HEK293 (cell line): Measurements from ENCODE around the gene IGFLR1.
A peak's percentile ranks its signal among the peaks of the same experiment; 100 is the strongest.

Experiments
- CTCF ChIA-PET: fragments of 350-600 bp; formaldehyde crosslinking; extraction: SDS; loops from one replicate; lab custom pipeline; 2021; ENCODE audit warnings: antibody characterized with exemption; lab: Yijun Ruan, JAX
- POLR2A ChIA-PET: fragments of 300-600 bp; formaldehyde crosslinking; extraction: SDS; loops from one replicate; lab custom pipeline; 2020; ENCODE audit warnings: antibody characterized with exemption, inconsistent platforms; lab: Yijun Ruan, JAX
- H3K27ac ChIP-seq: fragments of 200-500 bp; sonication (Bioruptor generic); 2 replicates; pipeline ENCODE4 v1.5.1; 2014; ENCODE audit warnings: low read depth, low read length, control low read depth, inconsistent platforms; ENCODE audit errors: extremely low read depth
- H3K36me3 ChIP-seq, 2 experiments: fragments of 200-500 bp in 1 of 2; sonication (Bioruptor generic) in 1 of 2; 1 replicate in 1 of 2; 2 replicates in 1 of 2; pipeline ENCODE4 v1.5.1; 2014 to 2017; ENCODE audit warnings: inconsistent platforms in 2 of 2, low read length in 2 of 2; ENCODE audit not compliant: control insufficient read depth in 2 of 2, insufficient read depth in 1 of 2
- H3K4me1 ChIP-seq: fragments of 200-500 bp; sonication (Bioruptor generic); 2 replicates; pipeline ENCODE4 v1.5.1; 2014; ENCODE audit warnings: mild to moderate bottlenecking, low read length, inconsistent platforms; ENCODE audit not compliant: control insufficient read depth, insufficient read depth
- H3K4me3 ChIP-seq: 2 replicates; pipeline ENCODE4 v1.5.1; 2011; ENCODE audit warnings: low read depth, mild to moderate bottlenecking, control low read depth, low read length, moderate library complexity
- H3K9me3 ChIP-seq: fragments of 200-500 bp; sonication (Bioruptor generic); 2 replicates; pipeline ENCODE4 v1.5.1; 2014; ENCODE audit warnings: low read depth, low read length, inconsistent platforms; ENCODE audit not compliant: control insufficient read depth, insufficient read depth
- GLIS2 ChIP-seq: fragments of 450-650 bp; formaldehyde crosslinking; IDR thresholded peaks from 2 replicates; pipeline ENCODE4 v1.5.1; 2016; ENCODE audit warnings: missing biosample characterization, missing genetic modification characterization
- KLF10 ChIP-seq: fragments of 450-650 bp; IDR thresholded peaks from 2 replicates; pipeline ENCODE4 v1.5.1; 2018; ENCODE audit warnings: missing biosample characterization, mild to moderate bottlenecking, missing genetic modification characterization
- KLF7 ChIP-seq: fragments of 450-650 bp; formaldehyde crosslinking; IDR thresholded peaks from 2 replicates; pipeline ENCODE4 v1.5.1; 2016; ENCODE audit warnings: missing biosample characterization, missing genetic modification characterization, borderline replicate concordance
- WT1 ChIP-seq: fragments of 450-650 bp; formaldehyde crosslinking; IDR thresholded peaks from 2 replicates; pipeline ENCODE4 v1.5.1; 2016; ENCODE audit warnings: missing biosample characterization, missing genetic modification characterization
- YY2 ChIP-seq: fragments of 450-650 bp; formaldehyde crosslinking; IDR thresholded peaks from 2 replicates; pipeline ENCODE4 v1.5.1; 2016; ENCODE audit warnings: missing biosample characterization, missing genetic modification characterization
- ZBTB10 ChIP-seq: fragments of 450-650 bp; formaldehyde crosslinking; IDR thresholded peaks from 2 replicates; pipeline ENCODE4 v1.5.1; 2016; ENCODE audit warnings: missing biosample characterization, missing genetic modification characterization
- ZBTB8A ChIP-seq: fragments of 450-650 bp; formaldehyde crosslinking; IDR thresholded peaks from 2 replicates; pipeline ENCODE4 v1.5.1; 2016; ENCODE audit warnings: missing biosample characterization, missing genetic modification characterization
- ZFHX2 ChIP-seq: fragments of 450-650 bp; formaldehyde crosslinking; conservative IDR thresholded peaks from 2 replicates; pipeline ENCODE4 v1.5.1; 2016; ENCODE audit warnings: missing biosample characterization, missing genetic modification characterization
- ZFP3 ChIP-seq: fragments of 450-650 bp; formaldehyde crosslinking; IDR thresholded peaks from 2 replicates; pipeline ENCODE4 v1.5.1; 2016; ENCODE audit warnings: low read depth, missing biosample characterization, missing genetic modification characterization
- ZNF10 ChIP-seq: fragments of 450-650 bp; formaldehyde crosslinking; IDR thresholded peaks from 2 replicates; pipeline ENCODE4 v1.5.1; 2017; ENCODE audit warnings: missing biosample characterization, missing genetic modification characterization
- ZNF148 ChIP-seq: fragments of 450-650 bp; formaldehyde crosslinking; IDR thresholded peaks from 2 replicates; pipeline ENCODE4 v1.5.0; 2017; ENCODE audit warnings: missing biosample characterization, missing genetic modification characterization, borderline replicate concordance
- ZNF157 ChIP-seq: fragments of 450-650 bp; formaldehyde crosslinking; IDR thresholded peaks from 2 replicates; pipeline ENCODE4 v1.5.1; 2016; ENCODE audit warnings: missing biosample characterization, missing genetic modification characterization
- ZNF223 ChIP-seq: fragments of 450-650 bp; formaldehyde crosslinking; IDR thresholded peaks from 2 replicates; pipeline ENCODE4 v1.5.1; 2016; ENCODE audit warnings: missing biosample characterization, missing genetic modification characterization
- ZNF473 ChIP-seq: fragments of 450-650 bp; formaldehyde crosslinking; IDR thresholded peaks from 2 replicates; pipeline ENCODE4 v1.5.1; 2017; ENCODE audit warnings: missing biosample characterization, missing genetic modification characterization
- ZNF514 ChIP-seq: fragments of 450-650 bp; formaldehyde crosslinking; IDR thresholded peaks from 2 replicates; pipeline ENCODE4 v1.5.1; 2016; ENCODE audit warnings: missing biosample characterization, missing genetic modification characterization
- ZNF558 ChIP-seq: fragments of 450-650 bp; formaldehyde crosslinking; IDR thresholded peaks from 2 replicates; pipeline ENCODE4 v1.5.1; 2016; ENCODE audit warnings: missing biosample characterization, missing genetic modification characterization
- ZNF76 ChIP-seq: fragments of 450-650 bp; formaldehyde crosslinking; IDR thresholded peaks from 2 replicates; pipeline ENCODE4; 2016; ENCODE audit warnings: low read depth, missing biosample characterization, missing genetic modification characterization, borderline replicate concordance
- ZSCAN23 ChIP-seq: fragments of 450-650 bp; formaldehyde crosslinking; IDR thresholded peaks from 2 replicates; pipeline ENCODE4 v1.5.1; 2016; ENCODE audit warnings: missing biosample characterization, missing genetic modification characterization
- TF ChIP-seq, protein P1 (sequence below): fragments of 450-650 bp; formaldehyde crosslinking; optimal IDR thresholded peaks from 2 replicates; pipeline ENCODE3; 2016; ENCODE audit warnings: missing biosample characterization, mild to moderate bottlenecking, missing genetic modification characterization
- TF ChIP-seq, protein P2 (sequence below): fragments of 450-650 bp; formaldehyde crosslinking; IDR thresholded peaks from 2 replicates; pipeline ENCODE4; 2016; ENCODE audit warnings: missing biosample characterization, missing genetic modification characterization
- TF ChIP-seq, protein P3 (sequence below): fragments of 450-650 bp; formaldehyde crosslinking; IDR thresholded peaks from 2 replicates; pipeline ENCODE4 v1.5.1; 2016; ENCODE audit warnings: missing biosample characterization, missing genetic modification characterization
- TF ChIP-seq, protein P4 (sequence below): fragments of 450-650 bp; formaldehyde crosslinking; IDR thresholded peaks from 2 replicates; pipeline ENCODE4 v1.5.1; 2016; ENCODE audit warnings: missing biosample characterization, missing genetic modification characterization
- TF ChIP-seq, protein P5 (sequence below): fragments of 450-650 bp; formaldehyde crosslinking; IDR thresholded peaks from 2 replicates; pipeline ENCODE4 v1.5.1; 2017; ENCODE audit warnings: missing biosample characterization, missing genetic modification characterization

IGFLR1 gene

DNA sequence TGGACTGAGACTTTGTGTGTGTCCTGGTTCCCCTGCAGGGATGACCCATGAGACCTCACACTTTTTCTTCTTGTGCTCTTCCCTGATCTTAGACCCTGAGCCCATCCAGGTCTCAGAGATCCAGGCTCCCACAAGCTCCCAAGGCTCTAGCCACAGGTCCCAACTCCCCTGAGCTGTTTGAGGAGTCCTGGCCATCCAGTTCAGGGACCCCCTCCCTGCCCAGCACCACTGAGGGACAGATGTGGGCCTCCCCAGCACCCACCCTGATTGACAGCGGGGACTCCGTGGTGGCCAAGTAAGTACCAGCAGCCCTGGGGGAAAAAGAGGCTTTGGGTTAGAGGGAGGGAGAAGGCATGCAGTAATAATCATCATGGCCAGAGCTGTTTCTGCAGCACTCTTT is 17.4 kb upstream of the IGFLR1 start (continued):
- TF ChIP-seq, protein P1, sequence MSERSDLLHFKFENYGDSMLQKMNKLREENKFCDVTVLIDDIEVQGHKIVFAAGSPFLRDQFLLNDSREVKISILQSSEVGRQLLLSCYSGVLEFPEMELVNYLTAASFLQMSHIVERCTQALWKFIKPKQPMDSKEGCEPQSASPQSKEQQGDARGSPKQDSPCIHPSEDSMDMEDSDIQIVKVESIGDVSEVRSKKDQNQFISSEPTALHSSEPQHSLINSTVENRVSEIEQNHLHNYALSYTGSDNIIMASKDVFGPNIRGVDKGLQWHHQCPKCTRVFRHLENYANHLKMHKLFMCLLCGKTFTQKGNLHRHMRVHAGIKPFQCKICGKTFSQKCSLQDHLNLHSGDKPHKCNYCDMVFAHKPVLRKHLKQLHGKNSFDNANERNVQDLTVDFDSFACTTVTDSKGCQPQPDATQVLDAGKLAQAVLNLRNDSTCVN (tag by site-specific recombination), result no peak

DNA sequence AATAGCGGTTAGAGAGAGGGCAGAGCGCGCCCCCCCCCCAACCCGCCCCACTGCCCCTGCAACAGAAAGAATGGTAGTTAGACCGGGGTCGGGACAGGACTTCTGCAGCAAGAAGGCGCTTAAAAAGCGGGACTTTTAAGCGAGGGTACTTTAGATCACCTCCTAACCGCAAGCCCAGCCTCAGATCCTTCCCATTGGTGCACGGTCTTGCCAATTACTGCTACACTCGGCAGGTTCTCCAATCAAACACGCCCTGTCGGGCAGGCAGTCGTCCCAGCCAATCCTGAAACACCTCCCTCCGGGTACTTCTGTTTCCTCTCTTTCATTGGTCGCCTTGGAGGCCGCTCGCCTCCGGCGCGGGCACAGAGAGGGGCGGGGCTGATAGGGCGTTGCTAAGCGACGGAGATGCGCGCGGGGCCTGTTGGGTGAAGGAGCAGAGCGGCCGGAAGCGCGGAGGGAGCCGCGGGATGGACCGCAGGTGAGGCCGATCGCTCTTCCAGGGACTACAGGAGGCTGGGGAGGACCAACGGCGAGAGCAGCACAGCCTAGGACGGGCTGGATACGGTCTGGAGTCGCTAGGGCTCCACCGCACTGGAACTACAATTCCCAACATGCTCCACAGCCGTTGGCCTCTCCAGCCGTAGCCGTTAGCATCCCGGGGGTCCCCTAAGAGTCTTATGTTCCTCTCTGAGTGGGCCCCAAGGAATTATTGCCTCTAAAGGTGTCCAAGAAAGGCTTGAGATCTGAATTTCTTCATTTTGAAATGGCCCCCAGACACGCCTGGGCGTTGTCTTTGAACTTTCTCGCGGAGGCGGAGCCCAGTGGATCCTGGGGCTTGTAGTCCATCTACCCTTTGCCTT is 15.7 kb upstream of the IGFLR1 start, which contains the start of gene PROSER3:
Gene PROSER3 (plus strand): TSS at position 428 of the 860 bp plus-strand sequence. CDS start 40 bp downstream, at position 468.
- CTCF ChIA-PET, result interaction anchor here (0.7 to 1.4 kb wide), 6 partner anchors 9 to 63 kb away, joined by 3 to 7 read pairs (median 6); partner anchors contain the start of genes LIN37, PSENEN and U2AF1L4
- Histone ChIP-seq H3K36me3 (peaks cover 60 to 63% of the 10 kb centered on the region in 2 experiments), H3K9me3 (no peaks in the 10 kb centered on the region), H3K4me1 (peaks cover 15% of the 10 kb centered on the region), H3K4me3 (peak within 1 kb of the TSS; percentile 71), H3K27ac (peak within 1 kb of the TSS; percentile 97)
- POLR2A ChIA-PET, result interaction anchor here (0.6 to 3.0 kb wide), 21 partner anchors 7 to 256 kb away, joined by 3 to 87 read pairs (median 4); partner anchors contain the start of genes ALKBH6, ARHGAP33, COX6B1 and LIN37
- TF ChIP-seq ZNF148 (tag by site-specific recombination) (no peak), ZSCAN23 (tag by site-specific recombination) (0 out of 2 replicates have a peak, but pooled peaks have one; percentile 55), ZNF223 (tag by site-specific recombination) (no peak), ZNF473 (no peak), ZBTB10 (tag by site-specific recombination) (0 out of 2 replicates have a peak, but pooled peaks have one; percentile 79), ZFP3 (no peak), KLF7 (tag by site-specific recombination) (peak; percentile 100), ZNF10 (tag by site-specific recombination) (peak; percentile 95; the same call in 1 of the 2 replicates), ZNF76 (peak; percentile 99), GLIS2 (tag by site-specific recombination) (peak; percentile 97), ZBTB8A (tag by site-specific recombination) (peak; percentile 75), KLF10 (peak; percentile 87), ZNF558 (tag by site-specific recombination) (peak; percentile 33; the same call in 1 of the 2 replicates), ZFHX2 (tag by site-specific recombination) (peak; percentile 94), YY2 (tag by site-specific recombination) (peak; percentile 79; the same call in 1 of the 2 replicates), ZNF514 (tag by site-specific recombination) (no peak), ZNF157 (tag by site-specific recombination) (no peak), WT1 (tag by site-specific recombination) (peak; percentile 54; the same call in 1 of the 2 replicates)
- TF ChIP-seq, protein P2, sequence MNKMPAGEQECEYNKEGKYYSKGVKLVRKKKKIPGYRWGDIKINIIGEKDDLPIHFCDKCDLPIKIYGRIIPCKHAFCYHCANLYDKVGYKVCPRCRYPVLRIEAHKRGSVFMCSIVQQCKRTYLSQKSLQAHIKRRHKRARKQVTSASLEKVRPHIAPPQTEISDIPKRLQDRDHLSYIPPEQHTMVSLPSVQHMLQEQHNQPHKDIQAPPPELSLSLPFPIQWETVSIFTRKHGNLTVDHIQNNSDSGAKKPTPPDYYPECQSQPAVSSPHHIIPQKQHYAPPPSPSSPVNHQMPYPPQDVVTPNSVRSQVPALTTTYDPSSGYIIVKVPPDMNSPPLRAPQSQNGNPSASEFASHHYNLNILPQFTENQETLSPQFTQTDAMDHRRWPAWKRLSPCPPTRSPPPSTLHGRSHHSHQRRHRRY (tag by site-specific recombination), result peak; percentile 63; the same call in 1 of the 2 replicates
- TF ChIP-seq, protein P3, sequence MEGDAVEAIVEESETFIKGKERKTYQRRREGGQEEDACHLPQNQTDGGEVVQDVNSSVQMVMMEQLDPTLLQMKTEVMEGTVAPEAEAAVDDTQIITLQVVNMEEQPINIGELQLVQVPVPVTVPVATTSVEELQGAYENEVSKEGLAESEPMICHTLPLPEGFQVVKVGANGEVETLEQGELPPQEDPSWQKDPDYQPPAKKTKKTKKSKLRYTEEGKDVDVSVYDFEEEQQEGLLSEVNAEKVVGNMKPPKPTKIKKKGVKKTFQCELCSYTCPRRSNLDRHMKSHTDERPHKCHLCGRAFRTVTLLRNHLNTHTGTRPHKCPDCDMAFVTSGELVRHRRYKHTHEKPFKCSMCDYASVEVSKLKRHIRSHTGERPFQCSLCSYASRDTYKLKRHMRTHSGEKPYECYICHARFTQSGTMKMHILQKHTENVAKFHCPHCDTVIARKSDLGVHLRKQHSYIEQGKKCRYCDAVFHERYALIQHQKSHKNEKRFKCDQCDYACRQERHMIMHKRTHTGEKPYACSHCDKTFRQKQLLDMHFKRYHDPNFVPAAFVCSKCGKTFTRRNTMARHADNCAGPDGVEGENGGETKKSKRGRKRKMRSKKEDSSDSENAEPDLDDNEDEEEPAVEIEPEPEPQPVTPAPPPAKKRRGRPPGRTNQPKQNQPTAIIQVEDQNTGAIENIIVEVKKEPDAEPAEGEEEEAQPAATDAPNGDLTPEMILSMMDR (tag by site-specific recombination), result no peak
- TF ChIP-seq, protein P4, sequence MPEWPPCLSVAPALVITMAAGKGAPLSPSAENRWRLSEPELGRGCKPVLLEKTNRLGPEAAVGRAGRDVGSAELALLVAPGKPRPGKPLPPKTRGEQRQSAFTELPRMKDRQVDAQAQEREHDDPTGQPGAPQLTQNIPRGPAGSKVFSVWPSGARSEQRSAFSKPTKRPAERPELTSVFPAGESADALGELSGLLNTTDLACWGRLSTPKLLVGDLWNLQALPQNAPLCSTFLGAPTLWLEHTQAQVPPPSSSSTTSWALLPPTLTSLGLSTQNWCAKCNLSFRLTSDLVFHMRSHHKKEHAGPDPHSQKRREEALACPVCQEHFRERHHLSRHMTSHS (tag by site-specific recombination), result no peak
- TF ChIP-seq, protein P5, sequence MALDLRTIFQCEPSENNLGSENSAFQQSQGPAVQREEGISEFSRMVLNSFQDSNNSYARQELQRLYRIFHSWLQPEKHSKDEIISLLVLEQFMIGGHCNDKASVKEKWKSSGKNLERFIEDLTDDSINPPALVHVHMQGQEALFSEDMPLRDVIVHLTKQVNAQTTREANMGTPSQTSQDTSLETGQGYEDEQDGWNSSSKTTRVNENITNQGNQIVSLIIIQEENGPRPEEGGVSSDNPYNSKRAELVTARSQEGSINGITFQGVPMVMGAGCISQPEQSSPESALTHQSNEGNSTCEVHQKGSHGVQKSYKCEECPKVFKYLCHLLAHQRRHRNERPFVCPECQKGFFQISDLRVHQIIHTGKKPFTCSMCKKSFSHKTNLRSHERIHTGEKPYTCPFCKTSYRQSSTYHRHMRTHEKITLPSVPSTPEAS (tag by site-specific recombination), result peak; percentile 50
